Measurements from ENCODE around the gene POLR2B. TPM values are rescaled to one million over a fixed set of nuclear protein-coding genes. Genes with fewer than 3 reads are reported as not detected.

Gene POLR2B
- total RNA-seq, 1 experiment from 2014 or later, result 108 TPM

GRCh38 chr4:56979421-56980072, 851 bp downstream of the POLR2B start:
- no peak for TF ChIP-seq CTCF (conservative IDR thresholded peaks at IDR 0.05)
- Histone ChIP-seq H4K8ac (replicated peaks; ENCODE audit: insufficient read length, low read depth, low read length) (no peak overlapping the region), H3K9me3 (ENCODE audit: control insufficient read depth, low read depth, low read length) (no peaks in the 10 kb centered on the region), H2BK120ac (ENCODE audit: low read depth, low read length, poor library complexity, severe bottlenecking) (no peak overlapping the region), H3K23me2 (ENCODE audit: insufficient read length, low read depth, low read length, poor library complexity, severe bottlenecking) (peaks cover 11% of the 10 kb centered on the region), H3K4me1 (ENCODE audit: insufficient read depth, low read length) (no peaks in the 10 kb centered on the region; the same call in 1 of the 2 replicates), H3K4me2 (ENCODE audit: insufficient read depth, insufficient read length, low read length) (peak overlapping the region; percentile 92), H4K5ac (ENCODE audit: insufficient read length, low read depth, low read length) (no peak overlapping the region), H3K23ac (ENCODE audit: insufficient read length, low read depth, low read length) (no peak overlapping the region), H2AK5ac (ENCODE audit: insufficient read length, low read length) (no peak overlapping the region), H2AFZ (ENCODE audit: low read length) (no peak overlapping the region), H2BK12ac (ENCODE audit: insufficient read length, low read depth, low read length) (no peak overlapping the region), H2BK15ac (ENCODE audit: low read depth, low read length) (no peak overlapping the region), H3K4ac (ENCODE audit: low read depth, low read length) (no peak overlapping the region), H3K27me3 (ENCODE audit: insufficient read depth, low read length) (no peaks in the 10 kb centered on the region), H2BK5ac (ENCODE audit: insufficient read length, low read length) (no peak overlapping the region), H3K27ac (ENCODE audit: insufficient read length, low read depth, low read length) (no peak overlapping the region), H4K20me1 (ENCODE audit: control insufficient read depth, insufficient read depth, insufficient read length) (no peaks in the 10 kb centered on the region), H3K79me2 (ENCODE audit: insufficient read depth, low read length) (peaks cover 48% of the 10 kb centered on the region; the same call in 1 of the 2 replicates), H2BK20ac (ENCODE audit: low read depth, low read length, poor library complexity, severe bottlenecking) (no peak overlapping the region), H3K79me1 (ENCODE audit: insufficient read depth, low read depth, low read length, poor library complexity, severe bottlenecking) (no peaks in the 10 kb centered on the region), H3K56ac (ENCODE audit: insufficient read length, low read depth, low read length) (no peak overlapping the region), H3K18ac (ENCODE audit: insufficient read length, low read depth, low read length) (no peak overlapping the region), H3K9ac (ENCODE audit: extremely low read depth, insufficient read length, low read length) (peak overlapping the region; percentile 93), H3T11ph (ENCODE audit: low read length) (no peak overlapping the region), H4K91ac (ENCODE audit: insufficient read length, low read depth, low read length) (no peak overlapping the region), H3K14ac (ENCODE audit: insufficient read depth, low read length) (no peak overlapping the region)
- DNase-seq, result peak; percentile 32
- no CpG with 5 or more reads among the region's 21 CpGs for WGBS (ENCODE audit: extremely low coverage, insufficient read length, low lambda C conversion rate)
- Mint-ChIP-seq H3K9me3 (no peaks in the 10 kb centered on the region; a peak in 2 of 5 replicates), H3K4me1 (peaks cover 17 to 19% of the 10 kb centered on the region in 2 experiments), H3K4me3 (peak overlapping the region; percentile 100), H3K27ac (peak overlapping the region; percentile 36 to 100 (median 83); a peak in 4 of 7 replicates), H3K27me3 (ENCODE audit: low read depth) (no peaks in the 10 kb centered on the region), H3K36me3 (ENCODE audit: insufficient read depth in 1 of 3, low read depth in 3 of 3) (peaks cover 4 to 12% (median 7%) of the 10 kb centered on the region in 3 experiments; a peak in 5 of 7 replicates)

Data from H9 (cell line).